ENCODE data around the gene LZTR1. TPM values are rescaled to one million over a fixed set of nuclear protein-coding genes. Genes with fewer than 3 reads are reported as not detected.
A peak's percentile ranks its signal among the peaks of the same experiment; 100 is the strongest.

LZTR1 gene
- total RNA-seq, 1 experiment from 2014 or later, result 40.2 TPM

GRCh38 chr22:20951932-20952380, 30.1 kb upstream of the LZTR1 start:
- Histone ChIP-seq H3K27me3 (ENCODE audit: control insufficient read depth, insufficient read depth, low read length) (no peaks in the 10 kb centered on the region), H3K27ac (ENCODE audit: low read length) (0 out of 2 replicates have a peak overlapping the region, but pooled peaks have one; percentile 18), H3K36me3 (ENCODE audit: control insufficient read depth, insufficient read depth, low read length) (no peaks in the 10 kb centered on the region; the same call in none of the 2 replicates), H3K9me3 (ENCODE audit: control insufficient read depth, insufficient read depth, low read depth, low read length) (no peaks in the 10 kb centered on the region), H3K4me3 (ENCODE audit: low read depth in 2 of 2, low read length in 2 of 2) (no peak overlapping the region), H3K4me1 (ENCODE audit: control insufficient read depth, insufficient read depth, low read length) (peaks cover 30% of the 10 kb centered on the region)
- in situ Hi-C loops (cut with HindIII; ENCODE audit: low pct_unique_long_range_greater_than_20kb, low sequenced_read_pairs) (no loop called here), intact Hi-C loops (cut with micrococcal nuclease; ENCODE audit: unreplicated experiment) (no loop called here)
- POLR2A ChIA-PET, result no interaction called here
- no peak for DNase-seq (ENCODE audit: low read depth, low spot score)
- TF ChIP-seq TCF7L2 (IDR thresholded peaks at IDR 0.05; ENCODE audit: low read depth, low read length) (no peak), CTCF (IDR thresholded peaks at IDR 0.05) (peak; percentile 23)
- no TSS peak for BruUV-seq (replicated peaks)
- ATAC-seq, result no peak; the same call in 1 of the 2 replicates
- CTCF ChIA-PET, result interaction anchor here (0.8 kb wide), 1 partner anchor 66 kb away, joined by 6 read pairs; no protein-coding TSS in a partner anchor

- no peak for ATAC-seq
- POLR2A ChIA-PET, result no interaction called here
- intact Hi-C loops (cut with micrococcal nuclease; ENCODE audit: unreplicated experiment), result no loop called here
- TF ChIP-seq POLR2AphosphoS5 (IDR thresholded peaks at IDR 0.05; ENCODE audit: low read depth, low read length) (no peak), CTCF (IDR thresholded peaks at IDR 0.05) (no peak)
- Histone ChIP-seq H3K4me3 (ENCODE audit: low read depth in 2 of 2, low read length in 2 of 2) (no peak overlapping the region), H3K9me3 (ENCODE audit: control insufficient read depth, insufficient read depth, low read depth, low read length) (no peaks in the 10 kb centered on the region), H3K36me3 (ENCODE audit: control insufficient read depth, insufficient read depth, low read length) (no peaks in the 10 kb centered on the region; the same call in none of the 2 replicates), H3K27ac (ENCODE audit: low read length) (peak overlapping the region; percentile 69), H3K4me1 (ENCODE audit: control insufficient read depth, insufficient read depth, low read length) (peaks cover 28% of the 10 kb centered on the region), H3K27me3 (ENCODE audit: control insufficient read depth, insufficient read depth, low read length) (no peaks in the 10 kb centered on the region)
- BruUV-seq (replicated peaks), result no TSS peak
- CTCF ChIA-PET, result interaction anchor here (0.8 kb wide), 1 partner anchor 67 kb away, joined by 6 read pairs; no protein-coding TSS in a partner anchor
- in situ Hi-C loops (cut with HindIII; ENCODE audit: low pct_unique_long_range_greater_than_20kb, low sequenced_read_pairs), result no loop called here
- DNase-seq (ENCODE audit: low read depth, low spot score), result no peak
Measured at GRCh38 chr22:20952544-20953341, 29.4 kb upstream of the LZTR1 start.

- intact Hi-C loops (cut with micrococcal nuclease; ENCODE audit: unreplicated experiment), result no loop called here
- ATAC-seq, result no peak
- H3K4me1 ChIP-seq (ENCODE audit: control insufficient read depth, insufficient read depth, low read length), result peaks cover 31% of the 10 kb centered on the region
- no peak for DNase-seq (ENCODE audit: low read depth, low spot score)
- H3K4me3 ChIP-seq (ENCODE audit: low read depth in 2 of 2, low read length in 2 of 2), result no peak overlapping the region
- CTCF ChIA-PET, result no interaction called here
- POLR2A ChIA-PET, result no interaction called here
- in situ Hi-C loops (cut with HindIII; ENCODE audit: low pct_unique_long_range_greater_than_20kb, low sequenced_read_pairs), result no loop called here
- TF ChIP-seq POLR2AphosphoS5 (IDR thresholded peaks at IDR 0.05; ENCODE audit: low read depth, low read length) (no peak), CTCF (IDR thresholded peaks at IDR 0.05) (no peak)
- H3K36me3 ChIP-seq (ENCODE audit: control insufficient read depth, insufficient read depth, low read length), result no peaks in the 10 kb centered on the region; the same call in none of the 2 replicates
- no peaks in the 10 kb centered on the region for H3K9me3 ChIP-seq (ENCODE audit: control insufficient read depth, insufficient read depth, low read depth, low read length)
- H3K27me3 ChIP-seq (ENCODE audit: control insufficient read depth, insufficient read depth, low read length), result no peaks in the 10 kb centered on the region
- H3K27ac ChIP-seq (ENCODE audit: low read length), result peak overlapping the region; percentile 69
- BruUV-seq (replicated peaks), result no TSS peak
Measured at GRCh38 chr22:20953342-20953608, 28.8 kb upstream of the LZTR1 start.

Data from Panc1 (cell line).